HCEC 1CT (cell line): ENCODE data around the gene CKB.
"Not testable (repeated sequence)": the region's sequence is repeated elsewhere in the genome, so short reads cannot be mapped to it uniquely, and the experiment has no call there.

Experiments
- DNase-seq: peaks from one replicate; pipeline ENCODE4 v3.0.0-alpha.2; 2017

Gene CKB

GRCh38 chr14:103525430-103526246 lies 3.0 kb upstream of the CKB start:
- not testable (repeated sequence) for DNase-seq

GRCh38 chr14:103524002-103524935 lies 1.6 kb upstream of the CKB start:
- DNase-seq: no peak

- DNase-seq: no peak
Observed at GRCh38 chr14:103523575-103523954, 935 bp upstream of the CKB start.

- DNase-seq: no peak
Observed at GRCh38 chr14:103521951-103522563, 573 bp downstream of the CKB start.

- no peak for DNase-seq
Observed at GRCh38 chr14:103521438-103521950, 1.1 kb downstream of the CKB start.

- DNase-seq: peak; percentile 43
Observed at GRCh38 chr14:103520657-103521437, 1.8 kb downstream of the CKB start.

GRCh38 chr14:103520269-103520656 lies 2.4 kb downstream of the CKB start:
- DNase-seq: no peak

GRCh38 chr14:103519837-103520212 lies 2.8 kb downstream of the CKB start:
- no peak for DNase-seq

GRCh38 chr14:103519043-103519836 lies 3.4 kb downstream of the CKB start:
- DNase-seq: no peak

- no peak for DNase-seq
Observed at GRCh38 chr14:103518422-103519042, 4.1 kb downstream of the CKB start.

- no peak for DNase-seq
Observed at GRCh38 chr14:103517721-103518421, 4.8 kb downstream of the CKB start.

- DNase-seq: no peak
Observed at GRCh38 chr14:103517174-103517566, 5.5 kb downstream of the CKB start.

- DNase-seq: no peak
Observed at GRCh38 chr14:103516426-103517173, 6.0 kb downstream of the CKB start.

- no peak for DNase-seq
Observed at GRCh38 chr14:103514596-103515421, 7.8 kb downstream of the CKB start.

- no peak for DNase-seq
Observed at GRCh38 chr14:103512701-103513611, 9.7 kb downstream of the CKB start.

GRCh38 chr14:103512180-103512579 lies 10.4 kb downstream of the CKB start:
- not testable (repeated sequence) for DNase-seq
